Measurements from ENCODE around the gene SRBD1. TPM values are rescaled to one million over a fixed set of nuclear protein-coding genes. Genes with fewer than 3 reads are reported as not detected.

SRBD1 gene
- total and polyA plus RNA-seq, 2 of the 8 experiments (the other 6 are each of a cell fraction or from before 2014, with no cell fraction given): 4.6 to 20.0 TPM

GRCh38 chr2:45344071-45344470 is 267.0 kb downstream of the SRBD1 start (continued):
- TF ChIP-seq SIX5 (IDR thresholded peaks at IDR 0.05; ENCODE audit: low read depth, low read length) (no peak), YY1 (IDR thresholded peaks at IDR 0.05; ENCODE audit: low read depth, low read length) (no peak), RFX5 (IDR thresholded peaks at IDR 0.05; ENCODE audit: borderline replicate concordance, low read depth, low read length) (no peak), CEBPB (IDR thresholded peaks at IDR 0.05; ENCODE audit: low read depth, low read length) (no peak)
- TF ChIP-seq, protein P1, sequence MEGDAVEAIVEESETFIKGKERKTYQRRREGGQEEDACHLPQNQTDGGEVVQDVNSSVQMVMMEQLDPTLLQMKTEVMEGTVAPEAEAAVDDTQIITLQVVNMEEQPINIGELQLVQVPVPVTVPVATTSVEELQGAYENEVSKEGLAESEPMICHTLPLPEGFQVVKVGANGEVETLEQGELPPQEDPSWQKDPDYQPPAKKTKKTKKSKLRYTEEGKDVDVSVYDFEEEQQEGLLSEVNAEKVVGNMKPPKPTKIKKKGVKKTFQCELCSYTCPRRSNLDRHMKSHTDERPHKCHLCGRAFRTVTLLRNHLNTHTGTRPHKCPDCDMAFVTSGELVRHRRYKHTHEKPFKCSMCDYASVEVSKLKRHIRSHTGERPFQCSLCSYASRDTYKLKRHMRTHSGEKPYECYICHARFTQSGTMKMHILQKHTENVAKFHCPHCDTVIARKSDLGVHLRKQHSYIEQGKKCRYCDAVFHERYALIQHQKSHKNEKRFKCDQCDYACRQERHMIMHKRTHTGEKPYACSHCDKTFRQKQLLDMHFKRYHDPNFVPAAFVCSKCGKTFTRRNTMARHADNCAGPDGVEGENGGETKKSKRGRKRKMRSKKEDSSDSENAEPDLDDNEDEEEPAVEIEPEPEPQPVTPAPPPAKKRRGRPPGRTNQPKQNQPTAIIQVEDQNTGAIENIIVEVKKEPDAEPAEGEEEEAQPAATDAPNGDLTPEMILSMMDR (IDR thresholded peaks at IDR 0.05; ENCODE audit: control extremely low read depth in 1 of 3, insufficient read depth in 1 of 3, low read depth in 1 of 3, low read length in 3 of 3): no peak

Data from H1 (cell line).